ENCODE data around the gene GMEB1. TPM values are rescaled to one million over a fixed set of nuclear protein-coding genes. Genes with fewer than 3 reads are reported as not detected.
"Not testable (repeated sequence)": the region's sequence is repeated elsewhere in the genome, so short reads cannot be mapped to it uniquely, and the experiment has no call there.

GMEB1 gene
- total RNA-seq, 1 donor from 2014 or later: 21.2 TPM

- Mint-ChIP-seq H3K27ac (ENCODE audit: unreplicated experiment) (peak overlapping the region; percentile 98), H3K4me3 (ENCODE audit: unreplicated experiment) (peak overlapping the region; percentile 100), H3K9me3 (ENCODE audit: unreplicated experiment) (peaks cover 4% of the 10 kb centered on the region), H3K36me3 (ENCODE audit: unreplicated experiment) (no peaks in the 10 kb centered on the region), H3K4me1 (ENCODE audit: low read depth, unreplicated experiment) (peaks cover 16% of the 10 kb centered on the region), H3K27me3 (ENCODE audit: unreplicated experiment) (peaks cover 15% of the 10 kb centered on the region)
- TF ChIP-seq CTCF (IDR thresholded peaks at IDR 0.05; ENCODE audit: partially characterized antibody, unreplicated experiment): no peak
- DNase-seq: no peak
Measured at GRCh38 chr1:28642056-28642846, 26.3 kb upstream of the GMEB1 start.

DNA sequence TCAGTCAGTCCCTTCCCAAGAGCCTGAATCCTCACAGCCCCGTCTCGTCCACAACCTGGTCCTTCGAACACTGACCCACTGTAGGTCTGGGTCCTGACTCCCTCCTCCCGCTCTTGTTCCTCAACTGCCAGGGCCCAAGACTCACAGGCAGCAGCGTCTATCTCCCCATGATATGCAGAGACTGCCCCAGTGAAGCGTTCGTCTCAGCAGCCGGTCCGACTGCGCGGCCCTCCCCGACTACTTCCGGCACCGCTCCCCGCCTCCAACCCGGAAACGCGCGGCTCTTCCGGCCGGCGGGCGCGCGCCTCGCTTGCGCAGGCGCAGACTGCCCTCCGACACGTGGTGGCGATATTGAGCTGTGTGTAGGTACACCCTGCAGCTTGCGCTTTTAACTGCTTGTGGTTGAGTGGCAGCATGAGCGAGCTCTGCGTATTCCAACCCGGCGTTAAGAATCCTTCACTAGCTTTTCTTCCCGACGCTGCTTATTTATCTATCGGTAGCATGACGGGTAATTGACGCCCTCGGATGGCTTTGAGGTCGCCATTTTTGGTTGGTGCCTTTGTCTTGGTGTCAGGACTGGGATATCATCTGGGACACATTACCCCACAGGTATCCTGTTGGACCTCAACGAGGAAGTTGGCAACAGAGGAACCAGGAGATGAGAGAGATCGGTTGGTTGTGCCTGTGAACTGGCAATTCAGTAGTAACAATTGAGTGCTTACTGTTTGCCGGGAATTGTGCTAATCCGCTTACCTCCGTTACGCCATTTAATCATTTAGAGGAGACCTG lies 25.5 kb upstream of the GMEB1 start, which contains the start of gene TAF12:
TSS of gene TAF12 (minus strand) at position 221 of the 789 bp plus-strand sequence. CDS start 20,986 bp downstream, outside the sequence.
- TF ChIP-seq CTCF (IDR thresholded peaks at IDR 0.05; ENCODE audit: partially characterized antibody, unreplicated experiment): peak; percentile 40
- Mint-ChIP-seq H3K36me3 (ENCODE audit: unreplicated experiment) (no peaks in the 10 kb centered on the region), H3K27me3 (ENCODE audit: unreplicated experiment) (peaks cover 19% of the 10 kb centered on the region), H3K27ac (ENCODE audit: unreplicated experiment) (peak within 1 kb of the TSS; percentile 98), H3K9me3 (ENCODE audit: unreplicated experiment) (peaks cover 6% of the 10 kb centered on the region), H3K4me1 (ENCODE audit: low read depth, unreplicated experiment) (peaks cover 16% of the 10 kb centered on the region), H3K4me3 (ENCODE audit: unreplicated experiment) (peak within 1 kb of the TSS; percentile 100)
- peak; percentile 92 for DNase-seq

DNA sequence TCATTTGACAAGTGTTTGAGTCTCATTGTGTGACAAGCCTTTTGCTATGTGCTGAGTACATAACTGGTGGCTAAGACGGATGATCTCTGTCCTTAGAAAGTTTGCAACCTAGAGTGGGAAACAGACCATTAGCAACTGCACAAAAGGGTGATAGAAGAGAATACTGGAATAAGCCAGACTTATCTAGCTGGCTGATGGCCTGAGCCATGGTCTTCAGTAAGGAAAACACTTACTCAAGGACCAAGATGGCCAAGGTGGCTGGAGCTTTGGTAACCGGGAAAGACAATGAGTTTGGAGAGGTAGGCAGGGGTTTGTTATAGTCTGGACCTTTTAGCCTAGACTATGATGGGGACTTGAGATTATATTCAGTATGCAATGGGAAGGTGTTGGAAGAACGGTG lies 24.1 kb upstream of the GMEB1 start:
- DNase-seq: no peak
- Mint-ChIP-seq H3K36me3 (ENCODE audit: unreplicated experiment) (no peaks in the 10 kb centered on the region), H3K9me3 (ENCODE audit: unreplicated experiment) (peaks cover 13% of the 10 kb centered on the region), H3K4me1 (ENCODE audit: low read depth, unreplicated experiment) (peaks cover 16% of the 10 kb centered on the region), H3K27ac (ENCODE audit: unreplicated experiment) (peak overlapping the region; percentile 98), H3K4me3 (ENCODE audit: unreplicated experiment) (peak overlapping the region; percentile 83), H3K27me3 (ENCODE audit: unreplicated experiment) (peaks cover 24% of the 10 kb centered on the region)
- no peak for TF ChIP-seq CTCF (IDR thresholded peaks at IDR 0.05; ENCODE audit: partially characterized antibody, unreplicated experiment)

DNA sequence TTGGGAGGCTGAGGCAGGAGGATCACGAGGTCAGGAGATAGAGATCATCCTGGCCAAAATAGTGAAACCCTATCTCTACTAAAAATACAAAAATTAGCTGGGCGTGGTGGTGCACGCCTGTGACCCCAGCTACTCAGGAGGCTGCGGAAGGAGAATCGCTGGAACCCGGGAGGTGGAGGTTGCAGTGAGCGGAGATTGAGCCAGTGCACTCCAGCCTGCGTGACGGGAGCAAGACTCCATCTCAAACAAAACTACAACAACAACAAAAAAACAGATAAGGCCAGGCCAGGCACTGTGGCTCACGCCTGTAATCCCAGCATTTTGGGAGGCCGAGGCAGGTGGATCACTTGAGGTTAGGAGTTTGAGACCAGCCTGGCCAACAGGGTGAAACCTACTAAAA lies 23.2 kb upstream of the GMEB1 start:
- not testable (repeated sequence) for DNase-seq; H3K27ac Mint-ChIP-seq (ENCODE audit: unreplicated experiment); H3K4me3 Mint-ChIP-seq (ENCODE audit: unreplicated experiment); H3K36me3 Mint-ChIP-seq (ENCODE audit: unreplicated experiment)
- Mint-ChIP-seq H3K27me3 (ENCODE audit: unreplicated experiment) (peaks cover 24% of the 10 kb centered on the region), H3K4me1 (ENCODE audit: low read depth, unreplicated experiment) (peaks cover 16% of the 10 kb centered on the region), H3K9me3 (ENCODE audit: unreplicated experiment) (peaks cover 13% of the 10 kb centered on the region)

DNA sequence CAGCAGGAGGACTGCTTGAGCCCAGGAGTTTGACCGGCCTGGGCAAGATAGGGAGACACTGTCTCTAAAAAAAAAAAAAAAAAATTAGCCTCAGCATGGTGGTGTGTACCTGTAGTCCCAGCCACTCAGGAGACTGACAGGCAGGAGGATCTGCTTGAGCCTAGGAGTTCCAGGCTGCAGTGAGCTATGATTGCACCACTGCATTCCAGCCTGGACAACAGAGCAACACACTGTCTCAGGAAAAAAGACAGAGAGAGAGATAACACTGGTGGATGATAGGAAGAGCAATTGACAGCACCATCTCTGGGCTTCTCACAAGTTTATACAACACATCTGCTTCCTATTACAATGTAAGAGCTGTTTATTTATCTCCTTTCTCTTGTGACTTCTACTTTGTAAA lies 22.5 kb upstream of the GMEB1 start:
- no peak overlapping the region for H3K4me3 Mint-ChIP-seq (ENCODE audit: unreplicated experiment)
- H3K4me1 Mint-ChIP-seq (ENCODE audit: low read depth, unreplicated experiment): peaks cover 16% of the 10 kb centered on the region
- TF ChIP-seq CTCF (IDR thresholded peaks at IDR 0.05; ENCODE audit: partially characterized antibody, unreplicated experiment): no peak
- H3K36me3 Mint-ChIP-seq (ENCODE audit: unreplicated experiment): no peaks in the 10 kb centered on the region
- peaks cover 13% of the 10 kb centered on the region for H3K9me3 Mint-ChIP-seq (ENCODE audit: unreplicated experiment)
- no peak for DNase-seq
- peaks cover 24% of the 10 kb centered on the region for H3K27me3 Mint-ChIP-seq (ENCODE audit: unreplicated experiment)
- H3K27ac Mint-ChIP-seq (ENCODE audit: unreplicated experiment): peak overlapping the region; percentile 38

Data from glutamatergic neuron (in vitro differentiated cells).